B cell (primary cell): ENCODE measurements around the gene SNAPC4. TPM values are rescaled to one million over a fixed set of nuclear protein-coding genes. Genes with fewer than 3 reads are reported as not detected.

ENCODE experiments used
- ATAC-seq: fragments of 200-7000 bp; cut with Tn5 transposase; one replicate; pipeline ENCODE4 v1.10.0; 2021; ENCODE audit warnings: low read depth, mild to moderate bottlenecking, moderate number of reproducible peaks, moderate library complexity
- CTCF ChIA-PET: fragments of 350-600 bp; sonication (Branson Sonifier 250); formaldehyde crosslinking; loops from one replicate; lab custom pipeline; 2021; ENCODE audit warnings: antibody characterized with exemption, inconsistent platforms; lab: Charles Lee
- POLR2A ChIA-PET: fragments of 350-600 bp; sonication (Branson Sonifier 250); formaldehyde crosslinking; loops from one replicate; lab custom pipeline; 2021; ENCODE audit warnings: antibody characterized with exemption; lab: Charles Lee
- DNase-seq: peaks from one replicate; pipeline ENCODE4 v3.0.0; 2013
- H2AFZ ChIP-seq: 2 replicates; pipeline ENCODE4 v1.6.1; 2012; ENCODE audit warnings: mild to moderate bottlenecking, low read depth, low read length; ENCODE audit not compliant: insufficient read depth, poor library complexity, severe bottlenecking
- H3K27ac ChIP-seq, 2 donors: 1 replicate in 1 of 2; 2 replicates in 1 of 2; pipeline ENCODE4 v1.5.1; 2012 to 2013; ENCODE audit warnings: low read length in 2 of 2, mild to moderate bottlenecking in 2 of 2, moderate library complexity in 1 of 2
- H3K27me3 ChIP-seq, 4 experiments: fragments of 200-600 bp in 1 of 4; sonication (generic) in 1 of 4; replicated peaks in 1 of 4; 1 replicate in 2 of 4; 2 replicates in 2 of 4; pipeline versions ENCODE4 v1.6.1 to v1.7.0; 2013 to 2016; ENCODE audit warnings: low read length in 3 of 4, mild to moderate bottlenecking in 2 of 4, mixed read lengths in 1 of 4, moderate library complexity in 1 of 4; ENCODE audit not compliant: insufficient read depth in 4 of 4, control insufficient read depth in 3 of 4; ENCODE audit errors: control extremely low read depth in 1 of 4
- H3K36me3 ChIP-seq, 2 experiments: replicated peaks in 1 of 2; 1 replicate in 1 of 2; 2 replicates in 1 of 2; pipeline versions ENCODE4 v1.6.1 to v1.7.1; 2013; ENCODE audit warnings: low read length in 1 of 2; ENCODE audit not compliant: insufficient read depth in 2 of 2, control insufficient read depth in 1 of 2; ENCODE audit errors: control extremely low read depth in 1 of 2, extremely low read depth in 1 of 2
- H3K4me1 ChIP-seq, 2 donors: fragments of 200-600 bp in 1 of 2; sonication (generic) in 1 of 2; 1 replicate in 1 of 2; 2 replicates in 1 of 2; pipeline versions ENCODE4 v1.5.1 to v1.6.1; 2013 to 2017; ENCODE audit warnings: low read length in 2 of 2; ENCODE audit not compliant: control insufficient read depth in 2 of 2, insufficient read depth in 2 of 2
- H3K4me2 ChIP-seq: replicated peaks from 2 replicates; pipeline ENCODE3; 2012; ENCODE audit warnings: mild to moderate bottlenecking, low read depth, low read length; ENCODE audit not compliant: poor library complexity, severe bottlenecking
- H3K4me3 ChIP-seq, 5 experiments: fragments of 200-600 bp in 1 of 5; sonication (generic) in 1 of 5; 1 replicate in 3 of 5; 2 replicates in 2 of 5; pipeline versions ENCODE4 v1.5.1 to v1.7.0; 2011 to 2016; ENCODE audit warnings: low read length in 4 of 5, mild to moderate bottlenecking in 4 of 5, low read depth in 2 of 5, control low read depth in 1 of 5, moderate library complexity in 1 of 5; ENCODE audit not compliant: insufficient read depth in 1 of 5; ENCODE audit errors: control extremely low read depth in 1 of 5, extremely low read depth in 1 of 5
- H3K79me2 ChIP-seq: fragments of 200-600 bp; sonication (generic); one replicate; pipeline ENCODE4 v1.6.0; 2016; ENCODE audit warnings: low read length; ENCODE audit not compliant: control insufficient read depth, insufficient read depth
- H3K9ac ChIP-seq: fragments of 200-600 bp; sonication (generic); 2 replicates; pipeline ENCODE4 v1.6.1; 2017; ENCODE audit warnings: mild to moderate bottlenecking, low read length, moderate library complexity
- H3K9me3 ChIP-seq, 3 donors: one replicate each; pipeline versions ENCODE4 v1.6.1 to v1.7.1; 2013; ENCODE audit warnings: low read length in 2 of 3; ENCODE audit not compliant: control insufficient read depth in 2 of 3, insufficient read depth in 1 of 3; ENCODE audit errors: control extremely low read depth in 1 of 3
- H4K20me1 ChIP-seq: 2 replicates; pipeline ENCODE4 v1.6.0; 2012; ENCODE audit warnings: mild to moderate bottlenecking, low read length; ENCODE audit not compliant: insufficient read depth, control insufficient read depth, poor library complexity, severe bottlenecking
- H3K27ac Mint-ChIP-seq: one replicate; pipeline ENCODE4 v1.8.0; 2021; ENCODE audit warnings: mixed read lengths
- H3K27me3 Mint-ChIP-seq: one replicate; pipeline ENCODE4 v1.8.0; 2021; ENCODE audit warnings: mixed read lengths
- H3K4me1 Mint-ChIP-seq: one replicate; pipeline ENCODE4 v1.8.0; 2021; ENCODE audit warnings: mixed read lengths
- H3K4me3 Mint-ChIP-seq: one replicate; pipeline ENCODE4 v1.8.0; 2021; ENCODE audit warnings: mixed read lengths
- H3K9me3 Mint-ChIP-seq: one replicate; pipeline ENCODE4 v1.8.0; 2022; ENCODE audit warnings: mixed read lengths; ENCODE audit not compliant: insufficient read depth
- EZH2 ChIP-seq: IDR thresholded peaks from 2 replicates; pipeline ENCODE4 v1.6.1; 2012; ENCODE audit warnings: borderline replicate concordance, low read depth, mild to moderate bottlenecking, moderate library complexity, low read length; ENCODE audit not compliant: insufficient read depth, poor library complexity, severe bottlenecking
- WGBS: methylation state at CpG from one replicate; pipeline ENCODE4 v1.1.5; 2013; ENCODE audit warnings: missing lambda C conversion rate; ENCODE audit not compliant: insufficient coverage; 5-methylcytosine and 5-hydroxymethylcytosine counted together
- intact Hi-C: fragments of 100-400 bp; cut with micrococcal nuclease; formaldehyde crosslinking; loops from one replicate; pipeline ENCODE4 v1.10.0; 2022
- polyA plus RNA-seq: library from polyadenylated mRNA; depleted of rRNA; stranded (reverse); fragments of >200 nt; gene quantifications from 2 replicates; pipeline ENCODE4 v1.2.3, GENCODE V29; 2012
- total RNA-seq, 2 donors: library from RNA; stranded (reverse); fragments of 120-200 nt in 1 of 2; gene quantifications; 1 replicate in 1 of 2; 2 replicates in 1 of 2; pipeline versions ENCODE4 v1.2.3 to v1.2.4, GENCODE V29; 2013 to 2022
- TF ChIP-seq, protein P1 (sequence below): fragments of 200-600 bp; IDR thresholded peaks from one replicate; pipeline ENCODE4 v1.8.0; 2022; ENCODE audit warnings: antibody characterized with exemption, mild to moderate bottlenecking

The SNAPC4 gene
- total and polyA plus RNA-seq, 2 donors (not counting 1 experiment from before 2014, with no cell fraction given) = 13.1 to 15.6 TPM

DNA sequence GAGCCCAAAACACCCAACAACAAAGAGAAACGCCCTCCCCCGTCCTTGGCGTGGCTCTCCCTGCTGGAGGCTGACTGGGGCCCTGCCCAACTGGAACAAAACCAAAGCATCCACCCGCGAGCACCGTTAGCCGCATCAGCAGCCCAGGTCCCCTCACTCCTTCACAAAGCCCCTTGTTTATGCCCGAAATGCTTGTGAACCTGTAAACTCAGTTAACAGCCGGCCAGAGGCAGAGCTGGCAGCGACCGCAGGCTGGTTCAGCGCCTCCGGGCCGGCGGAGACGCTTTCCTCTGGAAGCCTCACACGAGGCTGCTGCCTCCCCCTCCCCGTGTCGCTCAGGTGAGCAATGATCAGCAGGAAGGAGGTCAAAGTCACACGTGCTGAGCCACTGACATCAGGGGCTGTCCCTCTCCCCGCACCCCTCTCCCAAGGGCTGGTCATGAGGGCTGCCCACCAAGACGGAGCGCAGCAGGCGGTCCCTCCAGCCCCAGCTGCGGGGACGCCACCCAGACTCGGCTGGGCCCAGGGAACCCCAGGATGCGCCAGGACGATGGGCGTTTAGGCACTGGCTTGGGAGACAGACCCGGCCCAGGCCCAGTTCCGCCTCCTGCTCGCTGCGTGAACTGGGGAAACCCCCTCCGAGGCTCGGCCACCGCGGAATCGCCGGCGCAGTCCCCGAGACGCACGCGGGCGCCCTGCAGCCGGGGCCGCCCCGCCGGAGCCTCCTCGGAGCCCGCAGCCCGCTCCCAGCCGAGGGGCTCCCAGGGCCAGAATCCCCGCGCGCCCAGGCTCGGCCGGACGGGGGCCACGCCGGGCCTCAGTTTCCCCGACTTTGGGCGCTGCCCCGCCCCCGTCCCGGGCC lies 563 bp downstream of the SNAPC4 start:
- Histone ChIP-seq H3K9ac (peak overlapping the region; percentile 70), H3K4me2 (peak overlapping the region; percentile 82), H3K36me3 (peaks cover 3 to 36% of the 10 kb centered on the region in 2 experiments), H3K4me1 (peaks cover 29 to 32% of the 10 kb centered on the region in 2 donors), H3K9me3 (no peaks in the 10 kb centered on the region), H2AFZ (peak overlapping the region; percentile 83), H3K79me2 (peaks cover 51% of the 10 kb centered on the region), H4K20me1 (peaks cover 25% of the 10 kb centered on the region), H3K27ac (peak overlapping the region in 1 of 2 donors; percentile 54), H3K4me3 (peak overlapping the region; percentile 30 to 83 (median 76)), H3K27me3 (no peaks in the 10 kb centered on the region)
- WGBS = 3% methylated on average over 67 of the region's 67 CpGs
- no peaks in the 10 kb centered on the region for H3K9me3 Mint-ChIP-seq
- DNase-seq (peak; percentile 67), ATAC-seq (peak; percentile 12)
- ChIA-PET CTCF (interaction anchor here (2.5 kb wide), 1 partner anchor 10 kb away, joined by 16 read pairs; the partner anchor contains the start of genes ENTR1 and PMPCA), POLR2A (interaction anchor here (1.6 kb wide), 1 partner anchor 12 kb away, joined by 3 read pairs; no protein-coding TSS in a partner anchor)
- H3K27ac Mint-ChIP-seq = peak overlapping the region; percentile 70
- H3K4me3 Mint-ChIP-seq = peak overlapping the region; percentile 89
- TF ChIP-seq EZH2 = no peak
- peaks cover 35% of the 10 kb centered on the region for H3K4me1 Mint-ChIP-seq
- H3K27me3 Mint-ChIP-seq = no peaks in the 10 kb centered on the region
- intact Hi-C loops = loop anchor here (1.0 to 5.0 kb wide), 9 partner anchors 11 to 433 kb away; partner anchors contain the start of genes DNLZ, ENTR1, INPP5E and PMPCA

GRCh38 chr9:136398286-136398685 lies 1.7 kb downstream of the SNAPC4 start:
- Histone ChIP-seq H3K4me3 (no peak overlapping the region), H3K27ac (no peak overlapping the region), H3K9ac (no peak overlapping the region), H3K27me3 (no peaks in the 10 kb centered on the region), H3K4me1 (peaks cover 18 to 21% of the 10 kb centered on the region in 2 donors), H3K79me2 (peaks cover 50% of the 10 kb centered on the region), H2AFZ (no peak overlapping the region), H3K36me3 (peaks cover 3 to 47% of the 10 kb centered on the region in 2 experiments), H3K9me3 (no peaks in the 10 kb centered on the region), H3K4me2 (peak overlapping the region; percentile 82), H4K20me1 (peaks cover 25% of the 10 kb centered on the region)
- Mint-ChIP-seq H3K4me3 (peak overlapping the region; percentile 89), H3K27me3 (no peaks in the 10 kb centered on the region), H3K4me1 (peaks cover 24% of the 10 kb centered on the region), H3K27ac (peak overlapping the region; percentile 10), H3K9me3 (no peaks in the 10 kb centered on the region)
- 97% methylated on average over 12 of the region's 12 CpGs for WGBS
- intact Hi-C loops = no loop called here
- ATAC-seq (no peak), DNase-seq (no peak)
- ChIA-PET POLR2A (no interaction called here), CTCF (no interaction called here)
- no peak for TF ChIP-seq EZH2
- TF ChIP-seq, protein P1, sequence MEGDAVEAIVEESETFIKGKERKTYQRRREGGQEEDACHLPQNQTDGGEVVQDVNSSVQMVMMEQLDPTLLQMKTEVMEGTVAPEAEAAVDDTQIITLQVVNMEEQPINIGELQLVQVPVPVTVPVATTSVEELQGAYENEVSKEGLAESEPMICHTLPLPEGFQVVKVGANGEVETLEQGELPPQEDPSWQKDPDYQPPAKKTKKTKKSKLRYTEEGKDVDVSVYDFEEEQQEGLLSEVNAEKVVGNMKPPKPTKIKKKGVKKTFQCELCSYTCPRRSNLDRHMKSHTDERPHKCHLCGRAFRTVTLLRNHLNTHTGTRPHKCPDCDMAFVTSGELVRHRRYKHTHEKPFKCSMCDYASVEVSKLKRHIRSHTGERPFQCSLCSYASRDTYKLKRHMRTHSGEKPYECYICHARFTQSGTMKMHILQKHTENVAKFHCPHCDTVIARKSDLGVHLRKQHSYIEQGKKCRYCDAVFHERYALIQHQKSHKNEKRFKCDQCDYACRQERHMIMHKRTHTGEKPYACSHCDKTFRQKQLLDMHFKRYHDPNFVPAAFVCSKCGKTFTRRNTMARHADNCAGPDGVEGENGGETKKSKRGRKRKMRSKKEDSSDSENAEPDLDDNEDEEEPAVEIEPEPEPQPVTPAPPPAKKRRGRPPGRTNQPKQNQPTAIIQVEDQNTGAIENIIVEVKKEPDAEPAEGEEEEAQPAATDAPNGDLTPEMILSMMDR = no peak
